Ascending aorta (tissue), 2 donors: ENCODE data around the gene EHBP1L1. TPM values are rescaled to one million over a fixed set of nuclear protein-coding genes. Genes with fewer than 3 reads are reported as not detected.

Source experiments
- DNase-seq, 2 donors: peaks; one replicate each; pipeline ENCODE4 v3.0.0-alpha.2; 2019; ENCODE audit warnings: low spot score in 2 of 2
- H3K27ac ChIP-seq, 2 donors: fragments of 200-600 bp; sonication (generic); one replicate each; pipeline ENCODE4 v1.5.1; 2016 to 2017; ENCODE audit warnings: mild to moderate bottlenecking in 1 of 2
- H3K27me3 ChIP-seq: fragments of 200-600 bp; sonication (generic); one replicate; pipeline ENCODE4 v1.5.1; 2017
- H3K36me3 ChIP-seq, 2 donors: fragments of 200-600 bp; sonication (generic); one replicate each; pipeline ENCODE4 v1.5.1; 2016
- H3K4me1 ChIP-seq, 2 donors: fragments of 200-600 bp; sonication (generic); one replicate each; pipeline ENCODE4 v1.5.1; 2016 to 2017; ENCODE audit warnings: mild to moderate bottlenecking in 1 of 2
- H3K4me3 ChIP-seq, 2 donors: fragments of 200-600 bp; sonication (generic); one replicate each; pipeline ENCODE4 v1.5.1; 2016 to 2017; ENCODE audit warnings: mild to moderate bottlenecking in 1 of 2
- H3K9me3 ChIP-seq, 2 donors: fragments of 200-600 bp; sonication (generic); one replicate each; pipeline ENCODE4 v1.5.1; 2016
- intact Hi-C: fragments of 100-400 bp; cut with DNase I; formaldehyde crosslinking; loops from one replicate; pipeline ENCODE4 v1.15.1; 2023
- total RNA-seq: library from RNA; depleted of rRNA; stranded (reverse); fragments of >200 nt; gene quantifications from one replicate; pipeline ENCODE4 v1.1.0, GENCODE V29; 2016
- TF ChIP-seq, protein P1 (sequence below), 3 experiments: fragments of 200-600 bp in 2 of 3; fragments of 450-650 bp in 1 of 3; sonication (generic) in 2 of 3; IDR thresholded peaks; one replicate each; pipeline ENCODE4 v1.5.1; 2016 to 2019; ENCODE audit warnings: antibody characterized with exemption in 3 of 3, mild to moderate bottlenecking in 1 of 3, moderate library complexity in 1 of 3

EHBP1L1 gene
- total RNA-seq, 1 donor from 2014 or later: 418 TPM

DNA sequence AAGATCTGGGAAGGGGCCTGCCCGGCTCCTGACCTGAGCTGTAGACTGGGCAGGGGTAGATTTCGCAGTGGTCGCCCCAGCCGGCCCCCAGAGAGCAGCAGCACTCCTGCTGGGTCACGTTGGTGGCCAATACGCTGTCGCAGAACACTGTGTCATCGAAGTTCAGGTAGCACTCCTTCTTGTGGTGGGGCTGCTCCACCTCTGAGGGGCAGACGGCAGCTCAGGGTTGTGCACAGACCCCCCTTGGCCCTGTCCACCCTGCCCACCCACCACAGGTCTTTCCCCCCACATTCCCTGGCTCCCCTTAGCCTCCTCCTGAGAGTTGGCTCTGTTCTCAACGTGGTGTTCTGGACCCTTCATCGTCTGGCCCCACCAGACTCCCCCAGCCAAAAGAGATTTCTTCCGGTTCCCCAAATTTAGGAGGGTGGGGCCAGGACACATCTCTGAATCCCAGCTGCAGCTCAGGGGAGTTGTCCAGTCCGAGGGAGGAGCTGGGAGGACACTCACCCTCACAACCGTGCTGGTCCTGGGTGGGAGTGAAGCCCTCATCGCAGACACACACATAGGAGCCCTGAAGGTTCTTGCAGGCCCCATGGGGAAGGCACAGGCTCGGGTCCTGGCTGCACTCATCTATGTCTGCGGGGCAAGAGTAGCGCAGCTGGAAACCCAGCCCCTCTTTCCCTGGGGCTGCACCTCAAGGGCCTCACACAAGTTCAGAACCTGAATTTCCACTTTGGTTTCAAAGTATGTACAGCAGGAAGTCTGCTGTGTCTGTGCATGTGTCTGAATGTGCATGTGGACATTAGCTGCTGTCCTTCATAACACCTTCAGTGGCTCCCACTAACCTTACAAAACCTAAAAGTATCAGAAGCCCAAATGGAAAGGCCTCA lies 34.5 kb upstream of the EHBP1L1 start:
- Histone ChIP-seq H3K4me1 (peaks cover 16 to 22% of the 10 kb centered on the region in 2 donors), H3K27ac (peak overlapping the region; percentile 80 to 90), H3K36me3 (peaks cover 48 to 65% of the 10 kb centered on the region in 2 donors), H3K9me3 (no peaks in the 10 kb centered on the region), H3K4me3 (peak overlapping the region; percentile 58 to 68), H3K27me3 (no peaks in the 10 kb centered on the region)
- intact Hi-C loops: loop anchor here (5.0 kb wide), 1 partner anchor 111 kb away; no protein-coding TSS in a partner anchor
- DNase-seq: no peak
- TF ChIP-seq, protein P1, sequence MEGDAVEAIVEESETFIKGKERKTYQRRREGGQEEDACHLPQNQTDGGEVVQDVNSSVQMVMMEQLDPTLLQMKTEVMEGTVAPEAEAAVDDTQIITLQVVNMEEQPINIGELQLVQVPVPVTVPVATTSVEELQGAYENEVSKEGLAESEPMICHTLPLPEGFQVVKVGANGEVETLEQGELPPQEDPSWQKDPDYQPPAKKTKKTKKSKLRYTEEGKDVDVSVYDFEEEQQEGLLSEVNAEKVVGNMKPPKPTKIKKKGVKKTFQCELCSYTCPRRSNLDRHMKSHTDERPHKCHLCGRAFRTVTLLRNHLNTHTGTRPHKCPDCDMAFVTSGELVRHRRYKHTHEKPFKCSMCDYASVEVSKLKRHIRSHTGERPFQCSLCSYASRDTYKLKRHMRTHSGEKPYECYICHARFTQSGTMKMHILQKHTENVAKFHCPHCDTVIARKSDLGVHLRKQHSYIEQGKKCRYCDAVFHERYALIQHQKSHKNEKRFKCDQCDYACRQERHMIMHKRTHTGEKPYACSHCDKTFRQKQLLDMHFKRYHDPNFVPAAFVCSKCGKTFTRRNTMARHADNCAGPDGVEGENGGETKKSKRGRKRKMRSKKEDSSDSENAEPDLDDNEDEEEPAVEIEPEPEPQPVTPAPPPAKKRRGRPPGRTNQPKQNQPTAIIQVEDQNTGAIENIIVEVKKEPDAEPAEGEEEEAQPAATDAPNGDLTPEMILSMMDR (IDR thresholded peaks at IDR 0.05): no peak

DNA sequence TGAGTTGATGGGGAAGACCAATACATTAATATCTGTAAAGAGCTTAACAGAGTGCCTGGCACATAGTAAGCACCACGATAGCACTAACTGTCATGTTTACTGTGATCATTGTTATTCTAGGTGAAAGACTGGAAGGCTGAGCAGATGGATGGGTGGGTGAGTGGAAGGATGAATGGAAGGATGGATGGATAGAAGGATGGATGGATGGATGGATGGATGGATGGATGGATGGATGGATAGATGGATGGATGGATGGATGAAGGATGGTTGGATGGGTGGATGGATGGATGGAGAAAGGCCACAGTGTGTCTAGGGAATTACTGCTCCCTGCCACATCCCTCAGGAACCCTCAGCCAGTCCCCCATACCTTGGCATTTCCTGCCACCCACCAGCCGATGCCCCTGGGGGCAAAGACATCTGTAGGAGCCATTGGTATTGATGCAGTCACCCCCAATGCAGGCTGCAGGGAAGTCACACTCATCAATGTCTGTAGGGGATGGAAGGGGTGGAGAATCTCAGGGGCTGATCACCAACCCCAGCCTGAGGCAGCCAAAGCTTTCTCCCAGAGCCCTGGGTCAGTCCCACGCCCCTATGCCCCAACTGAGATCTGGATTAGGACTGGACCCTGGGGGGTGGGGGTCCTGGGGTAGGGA lies 33.0 kb upstream of the EHBP1L1 start:
- Histone ChIP-seq H3K27ac (no peak overlapping the region), H3K27me3 (no peaks in the 10 kb centered on the region), H3K4me3 (no peak overlapping the region), H3K36me3 (peaks cover 53 to 65% of the 10 kb centered on the region in 2 donors), H3K9me3 (no peaks in the 10 kb centered on the region), H3K4me1 (peaks cover 16 to 22% of the 10 kb centered on the region in 2 donors)
- TF ChIP-seq, protein P1 (IDR thresholded peaks at IDR 0.05): no peak
- intact Hi-C loops: loop anchor here (1.0 to 5.0 kb wide), 2 partner anchors 11 to 109 kb away; no protein-coding TSS in a partner anchor
- DNase-seq: no peak

DNA sequence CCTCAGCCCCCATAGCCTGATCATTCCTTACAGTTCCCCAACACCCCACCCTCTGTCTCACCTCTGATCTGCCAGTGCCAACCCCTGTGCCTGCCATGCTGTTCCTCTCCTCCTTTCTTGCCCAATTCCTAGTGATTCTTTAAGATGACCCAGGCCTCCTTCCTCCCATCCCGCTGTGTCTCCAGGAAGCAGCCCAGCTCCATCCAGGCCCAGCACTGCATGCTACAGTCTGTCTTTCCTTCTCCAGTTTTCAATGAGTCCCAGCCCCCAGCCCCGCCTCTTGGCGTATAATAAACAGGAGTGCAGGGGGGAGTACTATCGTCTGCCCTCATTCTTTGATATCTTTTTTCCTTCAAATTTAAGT lies 30.0 kb upstream of the EHBP1L1 start:
- peaks cover 62 to 71% of the 10 kb centered on the region in 2 donors for H3K36me3 ChIP-seq
- no peak overlapping the region for H3K27ac ChIP-seq
- TF ChIP-seq, protein P1 (IDR thresholded peaks at IDR 0.05): no peak
- intact Hi-C loops: no loop called here
- no peak for DNase-seq
- H3K27me3 ChIP-seq: no peaks in the 10 kb centered on the region
- H3K9me3 ChIP-seq: no peaks in the 10 kb centered on the region
- no peak overlapping the region for H3K4me3 ChIP-seq
- H3K4me1 ChIP-seq: peaks cover 7 to 12% of the 10 kb centered on the region in 2 donors

DNA sequence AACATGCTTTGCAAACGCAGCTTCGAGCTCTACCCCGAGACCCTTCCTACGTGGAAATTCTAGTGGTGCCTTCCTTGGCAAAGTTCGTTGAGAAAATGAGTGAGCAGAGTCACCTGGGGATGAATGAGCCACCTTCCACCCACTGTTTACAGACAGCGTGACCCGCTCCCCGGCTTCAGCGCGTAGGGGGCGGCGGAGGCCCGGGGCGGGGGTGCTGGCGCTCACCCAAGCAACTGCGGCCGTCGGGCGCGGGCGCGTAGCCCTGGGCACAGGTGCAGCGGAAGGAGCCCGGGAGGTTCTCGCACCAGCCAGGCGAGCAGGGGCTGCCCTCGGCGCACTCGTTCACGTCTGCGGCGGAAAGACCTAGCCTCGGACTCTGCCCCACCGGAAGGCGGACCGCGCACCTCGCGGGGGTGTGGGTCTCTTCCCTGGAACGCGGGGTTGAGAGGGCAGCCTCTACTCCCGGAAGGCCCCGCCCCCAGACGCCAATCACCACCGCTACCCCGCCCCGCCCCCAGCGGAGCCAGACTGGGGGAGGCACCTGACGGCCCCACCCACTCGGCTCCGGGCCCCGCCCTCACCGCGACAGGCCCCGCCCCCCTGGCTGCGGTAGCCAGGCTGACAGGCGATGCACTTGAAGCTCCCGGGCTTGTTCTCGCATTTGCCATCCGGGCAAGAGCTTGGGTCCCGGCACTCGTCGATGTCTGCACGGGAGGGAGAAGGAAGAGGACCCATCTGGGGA lies 29.5 kb upstream of the EHBP1L1 start:
- Histone ChIP-seq H3K4me1 (peaks cover 4 to 7% of the 10 kb centered on the region in 2 donors), H3K9me3 (no peaks in the 10 kb centered on the region), H3K27me3 (no peaks in the 10 kb centered on the region), H3K27ac (peak overlapping the region; percentile 29 to 47), H3K36me3 (peaks cover 66 to 76% of the 10 kb centered on the region in 2 donors), H3K4me3 (peak overlapping the region in 1 of 2 donors; percentile 34)
- intact Hi-C loops: no loop called here
- TF ChIP-seq, protein P1 (IDR thresholded peaks at IDR 0.05): no peak
- peak; percentile 59 to 88 for DNase-seq

DNA sequence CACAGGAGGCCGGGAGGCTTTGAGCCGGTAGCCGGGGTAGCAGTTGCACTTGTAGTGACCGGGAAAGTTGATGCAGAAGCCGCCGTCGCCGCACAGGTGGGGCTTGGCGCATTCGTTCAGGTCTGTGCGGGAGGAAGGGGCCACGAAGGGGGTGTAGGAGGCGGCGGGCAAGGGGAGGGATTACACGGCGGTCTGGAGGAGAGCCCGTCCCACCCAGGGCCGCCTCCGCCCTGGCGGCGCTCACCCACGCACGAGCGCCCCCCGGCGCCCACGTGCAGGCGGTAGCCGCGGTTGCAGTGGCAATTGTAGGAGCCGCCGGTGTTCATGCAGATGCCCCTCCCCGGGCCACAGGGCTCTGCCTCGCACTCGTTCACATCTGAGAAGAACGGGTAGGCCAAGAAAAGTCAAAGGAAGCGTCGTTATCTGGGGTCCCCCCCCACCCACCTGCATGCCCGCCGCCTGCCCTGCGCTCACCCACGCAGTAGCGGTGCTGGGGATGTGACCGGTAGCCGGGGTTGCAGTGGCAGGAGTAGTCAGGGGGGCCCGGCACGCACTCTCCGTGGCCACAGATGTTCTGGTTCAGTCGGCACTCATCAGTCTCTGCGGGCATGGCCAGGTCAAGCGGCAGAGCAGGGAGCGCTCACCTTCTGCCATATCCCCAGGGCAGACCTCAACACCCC lies 28.3 kb upstream of the EHBP1L1 start:
- Histone ChIP-seq H3K4me1 (no peaks in the 10 kb centered on the region), H3K9me3 (no peaks in the 10 kb centered on the region), H3K4me3 (no peak overlapping the region), H3K27me3 (no peaks in the 10 kb centered on the region), H3K36me3 (peaks cover 72 to 86% of the 10 kb centered on the region in 2 donors), H3K27ac (peak overlapping the region in 1 of 2 donors; percentile 0)
- TF ChIP-seq, protein P1 (IDR thresholded peaks at IDR 0.05): no peak
- intact Hi-C loops: no loop called here
- DNase-seq: no peak
